ENCODE data around the gene MAP2K5. TPM values are rescaled to one million over a fixed set of nuclear protein-coding genes. Genes with fewer than 3 reads are reported as not detected.

The MAP2K5 gene
- total RNA-seq, 4 donors from 2014 or later = 10.2 to 13.8 (median 11.9) TPM

- no peak overlapping the region for H3K27ac ChIP-seq
- peaks cover 0 to 24% (median 0%) of the 10 kb centered on the region in 3 donors for H3K36me3 ChIP-seq
- no peak for DNase-seq (ENCODE audit: low spot score in 2 of 2)
- H3K9me3 ChIP-seq = no peaks in the 10 kb centered on the region
- H3K4me1 ChIP-seq = no peaks in the 10 kb centered on the region
- no peak overlapping the region for H3K4me3 ChIP-seq
- 74 to 95% methylated on average over 3 of the region's 3 CpGs for WGBS, 2 donors
- TF ChIP-seq CTCF (IDR thresholded peaks at IDR 0.05) = no peak
- no peak for TF ChIP-seq POLR2A (IDR thresholded peaks at IDR 0.05)
- no peak for TF ChIP-seq EP300 (IDR thresholded peaks at IDR 0.05)
- no peaks in the 10 kb centered on the region for H3K27me3 ChIP-seq
Measured at GRCh38 chr15:67564968-67565345, 22.5 kb downstream of the MAP2K5 start.

GRCh38 chr15:67569668-67570067, 27.2 kb downstream of the MAP2K5 start:
- Histone ChIP-seq H3K36me3 (peaks cover 0 to 13% (median 0%) of the 10 kb centered on the region in 3 donors), H3K27ac (no peak overlapping the region), H3K4me3 (no peak overlapping the region), H3K27me3 (no peaks in the 10 kb centered on the region), H3K4me1 (no peaks in the 10 kb centered on the region), H3K9me3 (no peaks in the 10 kb centered on the region)
- no peak for TF ChIP-seq CTCF (IDR thresholded peaks at IDR 0.05)
- no peak for TF ChIP-seq POLR2A (IDR thresholded peaks at IDR 0.05)
- no peak for TF ChIP-seq EP300 (IDR thresholded peaks at IDR 0.05)
- no peak for DNase-seq (ENCODE audit: low spot score in 2 of 2)
- 74 to 92% methylated on average over 3 of the region's 3 CpGs for WGBS, 2 donors

- Histone ChIP-seq H3K27me3 (no peaks in the 10 kb centered on the region), H3K9me3 (no peaks in the 10 kb centered on the region), H3K4me1 (no peaks in the 10 kb centered on the region), H3K27ac (no peak overlapping the region), H3K4me3 (no peak overlapping the region), H3K36me3 (peaks cover 0 to 3% (median 0%) of the 10 kb centered on the region in 3 donors)
- TF ChIP-seq POLR2A (IDR thresholded peaks at IDR 0.05) = no peak
- TF ChIP-seq CTCF (IDR thresholded peaks at IDR 0.05) = no peak
- TF ChIP-seq EP300 (IDR thresholded peaks at IDR 0.05) = no peak
- DNase-seq (ENCODE audit: low spot score in 2 of 2) = no peak
- 92 to 96% methylated on average over 4 of the region's 4 CpGs for WGBS, 2 donors
Measured at GRCh38 chr15:67570875-67571647, 28.6 kb downstream of the MAP2K5 start.

GRCh38 chr15:67571648-67572415, 29.3 kb downstream of the MAP2K5 start:
- no peaks in the 10 kb centered on the region for H3K9me3 ChIP-seq
- no peaks in the 10 kb centered on the region for H3K4me1 ChIP-seq
- 84 to 91% methylated on average over 5 of the region's 5 CpGs for whole genome bisulfite sequencing, 2 donors
- H3K36me3 ChIP-seq = no peaks in the 10 kb centered on the region
- H3K27me3 ChIP-seq = no peaks in the 10 kb centered on the region
- no peak for TF ChIP-seq EP300 (IDR thresholded peaks at IDR 0.05)
- no peak for TF ChIP-seq POLR2A (IDR thresholded peaks at IDR 0.05)
- no peak for TF ChIP-seq CTCF (IDR thresholded peaks at IDR 0.05)
- H3K27ac ChIP-seq = no peak overlapping the region
- H3K4me3 ChIP-seq = no peak overlapping the region
- no peak for DNase-seq (ENCODE audit: low spot score in 2 of 2)

GRCh38 chr15:67573194-67573593, 30.7 kb downstream of the MAP2K5 start:
- TF ChIP-seq EP300 (IDR thresholded peaks at IDR 0.05) (no peak), CTCF (IDR thresholded peaks at IDR 0.05) (no peak), POLR2A (IDR thresholded peaks at IDR 0.05) (no peak)

More at GRCh38 chr15:67573194-67573593, 30.7 kb downstream of the MAP2K5 start:
- no peaks in the 10 kb centered on the region for H3K36me3 ChIP-seq
- H3K4me3 ChIP-seq = no peak overlapping the region
- no peak overlapping the region for H3K27ac ChIP-seq
- H3K27me3 ChIP-seq = no peaks in the 10 kb centered on the region
- no peaks in the 10 kb centered on the region for H3K9me3 ChIP-seq
- no peak for DNase-seq (ENCODE audit: low spot score in 2 of 2)
- 84 to 90% methylated on average over 3 of the region's 3 CpGs for WGBS, 2 donors
- H3K4me1 ChIP-seq = no peaks in the 10 kb centered on the region

Measured in tibial nerve (tissue), 4 donors.